ENCODE measurements around the gene CTNNBIP1. TPM values are rescaled to one million over a fixed set of nuclear protein-coding genes. Genes with fewer than 3 reads are reported as not detected.

CTNNBIP1 gene
- total RNA-seq, 1 donor from 2014 or later, result 35.0 TPM

DNA sequence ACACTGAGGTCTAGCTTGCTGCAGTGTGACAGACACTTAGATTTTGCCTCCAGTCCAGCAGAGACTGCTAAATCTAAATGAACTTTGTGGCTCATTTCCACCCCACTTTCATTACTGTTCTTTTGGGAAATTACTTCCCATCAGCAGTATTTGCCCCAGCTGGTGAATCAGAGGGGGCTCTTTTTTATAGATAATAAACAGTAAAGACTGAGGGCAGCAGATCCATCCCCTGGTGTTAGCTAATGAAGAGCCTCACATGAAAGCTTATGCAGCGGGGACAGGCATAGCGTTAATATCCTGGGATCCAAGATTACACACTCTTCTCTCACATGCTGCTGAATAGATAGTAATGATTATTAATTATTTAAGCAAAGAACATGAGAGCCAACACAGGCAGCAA, 6.4 kb upstream of the CTNNBIP1 start:
- no peak for DNase-seq
- Histone ChIP-seq H3K4me1 (peaks cover 5% of the 10 kb centered on the region), H3K4me3 (no peak overlapping the region), H3K36me3 (no peaks in the 10 kb centered on the region), H3K27me3 (ENCODE audit: low read depth) (no peaks in the 10 kb centered on the region), H3K9me3 (no peaks in the 10 kb centered on the region), H3K27ac (no peak overlapping the region)
- intact Hi-C loops (cut with DNase I), result no loop called here
- ATAC-seq, result no peak
- TF ChIP-seq, protein P1, sequence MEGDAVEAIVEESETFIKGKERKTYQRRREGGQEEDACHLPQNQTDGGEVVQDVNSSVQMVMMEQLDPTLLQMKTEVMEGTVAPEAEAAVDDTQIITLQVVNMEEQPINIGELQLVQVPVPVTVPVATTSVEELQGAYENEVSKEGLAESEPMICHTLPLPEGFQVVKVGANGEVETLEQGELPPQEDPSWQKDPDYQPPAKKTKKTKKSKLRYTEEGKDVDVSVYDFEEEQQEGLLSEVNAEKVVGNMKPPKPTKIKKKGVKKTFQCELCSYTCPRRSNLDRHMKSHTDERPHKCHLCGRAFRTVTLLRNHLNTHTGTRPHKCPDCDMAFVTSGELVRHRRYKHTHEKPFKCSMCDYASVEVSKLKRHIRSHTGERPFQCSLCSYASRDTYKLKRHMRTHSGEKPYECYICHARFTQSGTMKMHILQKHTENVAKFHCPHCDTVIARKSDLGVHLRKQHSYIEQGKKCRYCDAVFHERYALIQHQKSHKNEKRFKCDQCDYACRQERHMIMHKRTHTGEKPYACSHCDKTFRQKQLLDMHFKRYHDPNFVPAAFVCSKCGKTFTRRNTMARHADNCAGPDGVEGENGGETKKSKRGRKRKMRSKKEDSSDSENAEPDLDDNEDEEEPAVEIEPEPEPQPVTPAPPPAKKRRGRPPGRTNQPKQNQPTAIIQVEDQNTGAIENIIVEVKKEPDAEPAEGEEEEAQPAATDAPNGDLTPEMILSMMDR (IDR thresholded peaks at IDR 0.05), result no peak

DNA sequence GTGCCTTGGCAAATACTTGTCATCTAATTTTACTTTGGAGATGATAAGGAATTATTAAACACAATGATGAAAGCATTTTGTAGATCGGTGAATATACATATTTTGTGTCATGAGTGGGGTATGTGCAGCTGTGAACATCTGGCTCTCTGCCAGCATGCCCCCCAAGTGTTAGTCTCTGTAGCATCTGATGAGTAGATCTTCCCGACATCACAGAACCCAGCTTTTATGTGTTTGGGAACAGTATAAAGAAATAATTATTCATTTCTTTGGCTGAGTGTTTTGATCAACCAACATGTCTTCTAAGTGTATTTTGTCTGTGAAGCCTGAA, 4.5 kb upstream of the CTNNBIP1 start:
- DNase-seq, result no peak
- Histone ChIP-seq H3K4me1 (peaks cover 12% of the 10 kb centered on the region), H3K36me3 (no peaks in the 10 kb centered on the region), H3K4me3 (no peak overlapping the region), H3K27me3 (ENCODE audit: low read depth) (no peaks in the 10 kb centered on the region), H3K27ac (no peak overlapping the region), H3K9me3 (no peaks in the 10 kb centered on the region)
- no peak for ATAC-seq
- TF ChIP-seq, protein P1 (IDR thresholded peaks at IDR 0.05), result no peak
- intact Hi-C loops (cut with DNase I), result no loop called here

- H3K27me3 ChIP-seq (ENCODE audit: low read depth), result no peaks in the 10 kb centered on the region
- intact Hi-C loops (cut with DNase I), result no loop called here
- no peak for ATAC-seq
- DNase-seq, result no peak
- H3K4me3 ChIP-seq, result no peak overlapping the region
- H3K4me1 ChIP-seq, result peaks cover 32% of the 10 kb centered on the region
- H3K9me3 ChIP-seq, result no peaks in the 10 kb centered on the region
- no peaks in the 10 kb centered on the region for H3K36me3 ChIP-seq
- TF ChIP-seq, protein P1 (IDR thresholded peaks at IDR 0.05), result no peak
- no peak overlapping the region for H3K27ac ChIP-seq
These were observed 2.3 kb upstream of the CTNNBIP1 start for GRCh38 chr1:9912264-9912936.

DNA sequence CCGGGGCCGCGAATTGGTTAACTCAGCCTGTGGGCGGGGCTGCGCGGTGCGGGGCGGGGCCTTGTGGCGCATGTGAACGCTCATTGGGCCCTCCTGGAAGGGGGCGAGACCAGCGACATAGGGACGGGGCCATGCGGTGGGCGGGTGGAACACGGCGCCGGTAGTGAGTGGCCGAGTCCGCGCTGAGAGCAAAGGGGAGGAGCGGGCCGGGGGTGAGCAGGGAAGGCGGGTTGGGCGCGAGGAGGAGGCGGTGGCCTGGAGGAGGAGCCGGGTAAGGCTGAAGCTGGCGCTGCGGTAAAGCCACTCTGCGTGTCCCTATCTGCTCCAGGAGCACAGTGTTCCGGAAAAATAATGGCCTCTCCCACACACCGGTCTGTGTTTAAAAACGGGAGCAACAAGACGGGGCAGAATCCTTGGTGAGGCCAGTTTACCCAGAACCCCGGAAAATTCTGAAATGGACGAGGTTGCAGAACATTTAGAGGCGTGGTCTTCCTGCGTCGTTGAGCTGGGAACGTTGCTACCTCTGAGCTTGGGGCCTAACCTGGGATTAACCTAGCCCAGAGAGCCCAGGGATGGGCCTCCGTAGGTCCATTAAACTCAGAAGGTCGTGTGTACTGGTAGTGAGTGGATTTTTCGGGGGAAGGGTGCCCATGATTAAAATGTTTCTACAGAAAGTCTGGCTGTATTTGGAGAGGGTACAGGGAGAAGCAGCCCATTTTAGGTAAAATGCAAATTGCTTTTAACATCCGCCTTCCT, 532 bp upstream of the CTNNBIP1 start:
- no peaks in the 10 kb centered on the region for H3K9me3 ChIP-seq
- H3K4me3 ChIP-seq, result peak overlapping the region; percentile 70
- intact Hi-C loops (cut with DNase I), result no loop called here
- ATAC-seq (peak; percentile 97 to 98), DNase-seq (peak; percentile 100)
- peak overlapping the region; percentile 98 for H3K27ac ChIP-seq
- peaks cover 4% of the 10 kb centered on the region for H3K36me3 ChIP-seq
- TF ChIP-seq, protein P1 (IDR thresholded peaks at IDR 0.05), result no peak
- H3K27me3 ChIP-seq (ENCODE audit: low read depth), result no peaks in the 10 kb centered on the region
- H3K4me1 ChIP-seq, result peaks cover 35% of the 10 kb centered on the region

GRCh38 chr1:9909234-9910046, 629 bp downstream of the CTNNBIP1 start:
- no peaks in the 10 kb centered on the region for H3K27me3 ChIP-seq (ENCODE audit: low read depth)
- peak overlapping the region; percentile 82 for H3K27ac ChIP-seq
- H3K36me3 ChIP-seq, result peaks cover 4% of the 10 kb centered on the region
- intact Hi-C loops (cut with DNase I), result no loop called here
- ATAC-seq, result no peak
- H3K4me1 ChIP-seq, result peaks cover 35% of the 10 kb centered on the region
- peak overlapping the region; percentile 84 for H3K4me3 ChIP-seq
- peak; percentile 59 for DNase-seq
- H3K9me3 ChIP-seq, result no peaks in the 10 kb centered on the region
- TF ChIP-seq, protein P1 (IDR thresholded peaks at IDR 0.05), result no peak
